IMR-90 (cell line): ENCODE measurements around the gene LBH. TPM values are rescaled to one million over a fixed set of nuclear protein-coding genes. Genes with fewer than 3 reads are reported as not detected.
A peak's percentile ranks its signal among the peaks of the same experiment; 100 is the strongest.

Experiments
- ATAC-seq: fragments of 200-7000 bp; cut with Tn5 transposase; 2 replicates; pipeline ENCODE4 v1.9.1; 2020; ENCODE audit warnings: low read depth, mild to moderate bottlenecking, moderate library complexity
- BruUV-seq: library from RNA; stranded (reverse); fragments of 400-500 nt; replicated peaks from 2 replicates; lab custom pipeline; 2021; lab: Mats Ljungman, UMichigan
- CTCF ChIA-PET: fragments of 300-600 bp; formaldehyde crosslinking; extraction: SDS; loops from one replicate; lab custom pipeline; 2021; ENCODE audit warnings: antibody characterized with exemption; lab: Yijun Ruan, JAX
- POLR2A ChIA-PET: fragments of 300-600 bp; sonication (Branson Sonifier 250); formaldehyde crosslinking; loops from one replicate; lab custom pipeline; 2022; ENCODE audit warnings: antibody characterized with exemption; ENCODE audit not compliant: unreplicated experiment; lab: Charles Lee
- DNase-seq: peaks from one replicate; pipeline ENCODE4 v3.0.0; 2013
- H2AFZ ChIP-seq: replicated peaks from 2 replicates; pipeline ENCODE3; 2013; ENCODE audit warnings: low read length, mild to moderate bottlenecking; ENCODE audit not compliant: poor library complexity
- H2AK5ac ChIP-seq: 2 replicates; pipeline ENCODE4 v1.6.1; 2013; ENCODE audit warnings: low read depth, low read length, inconsistent platforms
- H2AK9ac ChIP-seq: replicated peaks from 2 replicates; pipeline ENCODE3; 2013; ENCODE audit warnings: mild to moderate bottlenecking, low read depth, low read length, moderate library complexity; ENCODE audit not compliant: poor library complexity
- H2BK120ac ChIP-seq: 2 replicates; pipeline ENCODE4 v1.6.1; 2013; ENCODE audit warnings: low read depth, low read length, inconsistent platforms
- H2BK15ac ChIP-seq: 3 replicates; pipeline ENCODE4 v1.6.1; 2013; ENCODE audit warnings: low read depth, low read length, inconsistent platforms
- H2BK20ac ChIP-seq: 2 replicates; pipeline ENCODE4 v1.6.1; 2013; ENCODE audit warnings: low read depth, mild to moderate bottlenecking, inconsistent platforms, low read length, moderate library complexity
- H2BK5ac ChIP-seq: 2 replicates; pipeline ENCODE4 v1.6.1; 2013; ENCODE audit warnings: mild to moderate bottlenecking, low read depth, low read length, inconsistent platforms; ENCODE audit not compliant: poor library complexity, severe bottlenecking
- H3K14ac ChIP-seq: replicated peaks from 2 replicates; pipeline ENCODE4 v1.6.1; 2013; ENCODE audit warnings: low read depth, low read length, inconsistent platforms
- H3K18ac ChIP-seq: 2 replicates; pipeline ENCODE4 v1.6.1; 2013; ENCODE audit warnings: low read depth, low read length, control low read depth
- H3K23ac ChIP-seq: 2 replicates; pipeline ENCODE4 v1.6.1; 2013; ENCODE audit warnings: low read depth, low read length, inconsistent platforms
- H3K27ac ChIP-seq: 2 replicates; pipeline ENCODE4 v1.5.1; 2013; ENCODE audit warnings: mild to moderate bottlenecking, control low read depth, low read length; ENCODE audit not compliant: insufficient read depth
- H3K27me3 ChIP-seq: 2 replicates; pipeline ENCODE4 v1.6.1; 2013; ENCODE audit warnings: low read length; ENCODE audit not compliant: control insufficient read depth, insufficient read depth
- H3K36me3 ChIP-seq: 2 replicates; pipeline ENCODE4 v1.6.1; 2013; ENCODE audit warnings: low read length, mixed read lengths; ENCODE audit not compliant: control insufficient read depth, insufficient read depth
- H3K4ac ChIP-seq: 2 replicates; pipeline ENCODE4 v1.6.1; 2013; ENCODE audit warnings: low read depth, low read length, inconsistent platforms
- H3K4me1 ChIP-seq: 2 replicates; pipeline ENCODE4 v1.6.1; 2013; ENCODE audit warnings: low read length, mixed read lengths; ENCODE audit not compliant: control insufficient read depth, insufficient read depth
- H3K4me2 ChIP-seq: 2 replicates; pipeline ENCODE4 v1.6.1; 2013; ENCODE audit warnings: low read depth, mild to moderate bottlenecking, control low read depth, low read length, moderate library complexity
- H3K4me3 ChIP-seq: 2 replicates; pipeline ENCODE4 v1.5.1; 2013; ENCODE audit warnings: low read depth, mild to moderate bottlenecking, control low read depth, low read length, moderate library complexity; ENCODE audit not compliant: insufficient read depth
- H3K56ac ChIP-seq: 2 replicates; pipeline ENCODE4 v1.6.1; 2013; ENCODE audit warnings: low read length, inconsistent platforms; ENCODE audit not compliant: insufficient read depth; ENCODE audit errors: extremely low read depth
- H3K79me1 ChIP-seq, 2 experiments: 2 replicates each; pipeline ENCODE4 v1.6.1; 2013; ENCODE audit warnings: low read length in 2 of 2, inconsistent platforms in 1 of 2, low read depth in 1 of 2
- H3K9ac ChIP-seq: 2 replicates; pipeline ENCODE4 v1.6.1; 2013; ENCODE audit warnings: low read depth, low read length, control low read depth
- H3K9me1 ChIP-seq: 2 replicates; pipeline ENCODE4 v1.6.1; 2013; ENCODE audit warnings: low read length, inconsistent platforms; ENCODE audit not compliant: insufficient read depth
- H3K9me3 ChIP-seq: 2 replicates; pipeline ENCODE4 v1.6.1; 2013; ENCODE audit warnings: low read length; ENCODE audit not compliant: control insufficient read depth, insufficient read depth
- H4K20me1 ChIP-seq: 2 replicates; pipeline ENCODE4 v1.6.1; 2013; ENCODE audit warnings: low read length, inconsistent platforms; ENCODE audit not compliant: insufficient read depth
- H4K5ac ChIP-seq: 2 replicates; pipeline ENCODE4 v1.6.1; 2013; ENCODE audit warnings: mild to moderate bottlenecking, low read depth, low read length, control low read depth
- H4K8ac ChIP-seq, 2 experiments: 2 replicates each; pipeline ENCODE4 v1.6.1; 2013; ENCODE audit warnings: low read depth in 2 of 2, low read length in 2 of 2, control low read depth in 1 of 2, inconsistent platforms in 1 of 2
- H4K91ac ChIP-seq: 2 replicates; pipeline ENCODE4 v1.6.1; 2013; ENCODE audit warnings: low read depth, low read length, inconsistent platforms; ENCODE audit not compliant: insufficient read depth
- BHLHE40 ChIP-seq: fragments of 150-350 bp; IDR thresholded peaks from 2 replicates; pipeline ENCODE4 v1.6.1; 2016; ENCODE audit warnings: mild to moderate bottlenecking, low read depth, low read length
- CEBPB ChIP-seq: IDR thresholded peaks from 2 replicates; pipeline ENCODE4 v1.6.1; 2012; ENCODE audit warnings: low read depth, low read length, improper control_type of control experiment
- ELK1 ChIP-seq: fragments of 150-350 bp; IDR thresholded peaks from 2 replicates; pipeline ENCODE4 v1.6.1; 2016; ENCODE audit warnings: low read depth, mild to moderate bottlenecking, low read length, moderate library complexity, borderline replicate concordance
- MAFK ChIP-seq: IDR thresholded peaks from 2 replicates; pipeline ENCODE4 v1.6.1; 2012; ENCODE audit warnings: low read depth, low read length, improper control_type of control experiment
- POLR2A ChIP-seq: IDR thresholded peaks from 2 replicates; pipeline ENCODE4 v1.6.1; 2012; ENCODE audit warnings: mild to moderate bottlenecking, low read depth, low read length
- RAD21 ChIP-seq: IDR thresholded peaks from 2 replicates; pipeline ENCODE4 v1.6.1; 2012; ENCODE audit warnings: low read length, improper control_type of control experiment
- WGBS, 2 experiments: methylation state at CpG; one replicate each; pipeline versions ENCODE4 v1.1.5 to v1.1.7; 2013; ENCODE audit warnings: missing lambda C conversion rate in 2 of 2; ENCODE audit not compliant: insufficient read length in 1 of 2; ENCODE audit errors: extremely low coverage in 2 of 2; 5-methylcytosine and 5-hydroxymethylcytosine counted together
- dilution Hi-C: fragments of 300-500 bp; cut with HindIII; formaldehyde crosslinking; loops from one replicate; pipeline ENCODE4 v1.14.3; 2018; ENCODE audit warnings: low sequenced_read_pairs; ENCODE audit not compliant: unreplicated experiment
- in situ Hi-C: fragments of 300-500 bp; cut with MboI; formaldehyde crosslinking; loops from 3 replicates; pipeline ENCODE4 v1.14.3; 2019; ENCODE audit warnings: low sequenced_read_pairs, inconsistent platforms, mixed read lengths
- intact Hi-C: fragments of 100-400 bp; cut with micrococcal nuclease; formaldehyde crosslinking; loops from 2 replicates; pipeline ENCODE4 v1.10.0; 2022
- polyA plus RNA-seq, 3 experiments: library from polyadenylated mRNA; depleted of rRNA; stranded (reverse); fragments of >200 nt; gene quantifications; 2 replicates each; pipeline ENCODE4 v1.2.3, GENCODE V29; 2012; ENCODE audit warnings: low replicate concordance in 1 of 3
- total RNA-seq: library from RNA; depleted of rRNA; stranded (reverse); fragments of >200 nt; gene quantifications from 2 replicates; pipeline ENCODE4 v1.2.3, GENCODE V29; 2012

The LBH gene
- total and polyA plus RNA-seq, 2 of the 4 experiments (the other 2 are of a cell fraction) = 158 to 202 TPM

DNA sequence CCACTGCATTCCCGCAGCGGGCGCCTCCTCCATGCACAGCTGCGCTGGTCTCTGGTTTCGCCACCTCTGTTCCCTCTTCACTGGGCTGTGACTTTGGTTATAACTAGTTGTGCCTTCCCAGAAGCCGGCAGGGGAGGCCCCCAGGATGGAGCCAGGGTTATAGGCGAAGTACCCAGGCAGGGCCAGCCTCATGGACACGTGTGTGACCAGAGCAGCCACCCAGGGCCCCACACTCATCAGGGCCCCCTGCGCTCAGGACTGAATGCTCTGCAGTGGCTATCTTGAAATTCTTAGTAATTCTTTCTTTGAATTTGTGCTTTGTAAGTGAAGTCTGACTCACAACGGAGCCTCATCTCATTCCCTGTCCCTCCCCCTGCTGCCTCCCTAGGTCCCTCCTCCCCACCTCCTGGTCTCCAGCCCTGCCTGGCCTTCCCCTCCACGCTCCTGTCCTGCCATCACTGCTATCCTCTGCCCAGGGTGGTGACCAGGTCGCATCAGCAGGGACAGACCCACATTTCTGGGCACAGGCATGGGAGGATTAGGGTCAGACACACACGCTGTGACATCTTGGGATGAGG, 38.1 kb upstream of the LBH start:
- TF ChIP-seq POLR2A (no peak), MAFK (no peak), CEBPB (no peak), BHLHE40 (no peak), RAD21 (no peak), ELK1 (no peak)
- no peaks in the 10 kb centered on the region for H4K20me1 ChIP-seq
- no peaks in the 10 kb centered on the region for H3K9me3 ChIP-seq
- H3K4me2 ChIP-seq = no peak overlapping the region
- H3K27me3 ChIP-seq = peaks cover 1% of the 10 kb centered on the region
- H3K36me3 ChIP-seq = no peaks in the 10 kb centered on the region
- H3K56ac ChIP-seq = no peak overlapping the region
- DNase-seq (peak; percentile 34), ATAC-seq (peak; percentile 79)
- no peak overlapping the region; the same call in 1 of the 2 replicates for H2AK5ac ChIP-seq
- H4K91ac ChIP-seq = peak overlapping the region; percentile 24; the same call in 1 of the 2 replicates
- H3K79me1 ChIP-seq = no peaks in the 10 kb centered on the region
- peak overlapping the region; percentile 51 for H3K27ac ChIP-seq
- peak overlapping the region; percentile 64 for H2AFZ ChIP-seq
- ChIA-PET CTCF (interaction anchor here (0.7 to 0.9 kb wide), 2 partner anchors 15 to 521 kb away, joined by 3 read pairs; no protein-coding TSS in a partner anchor), POLR2A (no interaction called here)
- H3K18ac ChIP-seq = peak overlapping the region; percentile 51; the same call in 1 of the 2 replicates
- H2BK120ac ChIP-seq = peak overlapping the region; percentile 19; the same call in 1 of the 2 replicates
- in situ Hi-C loops = no loop called here
- peaks cover 4% of the 10 kb centered on the region; the same call in 1 of the 2 replicates for H3K9me1 ChIP-seq
- H2BK5ac ChIP-seq = no peak overlapping the region
- no peak overlapping the region for H3K4me3 ChIP-seq
- WGBS, 2 experiments = 93% methylated on average over 3 of the region's 13 CpGs; no CpG with 5 or more reads in 1 of the 2 experiments
- H4K5ac ChIP-seq = peak overlapping the region; percentile 61; the same call in 1 of the 2 replicates
- no peak overlapping the region for H2BK20ac ChIP-seq
- intact Hi-C loops = no loop called here
- H3K4ac ChIP-seq = peak overlapping the region; percentile 36; the same call in 1 of the 2 replicates
- H3K23ac ChIP-seq = no peak overlapping the region
- H2AK9ac ChIP-seq = no peak overlapping the region
- H4K8ac ChIP-seq = no peak overlapping the region
- no peak overlapping the region for H3K9ac ChIP-seq
- H2BK15ac ChIP-seq = no peak overlapping the region; the same call in 2 of the 3 replicates
- no TSS peak for BruUV-seq
- H3K4me1 ChIP-seq = peaks cover 9% of the 10 kb centered on the region
- H3K14ac ChIP-seq = no peak overlapping the region; the same call in 1 of the 2 replicates
- dilution Hi-C loops = no loop called here
